Ovary (tissue), 3 donors: ENCODE results near the gene NDFIP1.

ENCODE experiments used
- POLR2A ChIP-seq: fragments of 450-650 bp; IDR thresholded peaks from one replicate; pipeline ENCODE4 v1.6.1; 2017; ENCODE audit warnings: antibody characterized with exemption, mild to moderate bottlenecking, moderate library complexity
- TF ChIP-seq, protein P1 (sequence below), 3 donors: fragments of 450-650 bp in 2 of 3; fragments of 200-600 bp in 1 of 3; IDR thresholded peaks; one replicate each; pipeline versions ENCODE4 v1.5.1 to v1.8.0; 2016 to 2022; ENCODE audit warnings: antibody characterized with exemption in 3 of 3, mild to moderate bottlenecking in 1 of 3
- donor health status: DM: no; HTN: no; CAD: no.

DNA sequence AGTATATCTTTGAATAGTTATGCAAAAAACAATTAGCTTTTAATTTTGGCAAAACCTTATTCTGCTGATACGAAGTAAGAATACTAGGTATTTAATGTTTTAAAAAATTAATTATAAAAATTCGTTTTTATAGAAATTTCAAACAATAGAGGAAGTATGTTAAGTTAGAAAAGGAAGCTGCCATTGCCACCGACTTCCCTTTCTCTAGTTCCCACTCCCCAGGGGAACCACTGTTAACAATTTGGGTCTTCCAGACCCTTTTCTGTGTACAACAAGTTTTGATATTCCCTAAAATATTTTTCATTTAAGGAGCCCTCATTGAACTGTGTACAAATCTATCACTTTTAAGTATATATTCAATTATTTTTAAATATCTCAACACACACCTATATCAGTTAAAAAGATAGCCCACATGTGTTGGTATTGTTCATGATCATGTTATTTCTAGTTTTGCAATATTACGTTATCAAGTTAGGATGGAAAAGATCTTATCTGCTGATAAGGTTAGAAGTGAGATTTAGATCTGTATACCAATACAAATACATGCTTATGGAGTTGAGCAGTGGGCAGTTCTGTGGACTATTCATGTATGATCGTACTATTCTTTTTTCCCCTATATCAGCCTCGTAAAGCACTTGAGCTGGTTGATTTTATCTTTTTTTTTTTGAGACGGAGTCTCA is 25.9 kb downstream of the NDFIP1 start:
- no peak for TF ChIP-seq POLR2A
- TF ChIP-seq, protein P1, sequence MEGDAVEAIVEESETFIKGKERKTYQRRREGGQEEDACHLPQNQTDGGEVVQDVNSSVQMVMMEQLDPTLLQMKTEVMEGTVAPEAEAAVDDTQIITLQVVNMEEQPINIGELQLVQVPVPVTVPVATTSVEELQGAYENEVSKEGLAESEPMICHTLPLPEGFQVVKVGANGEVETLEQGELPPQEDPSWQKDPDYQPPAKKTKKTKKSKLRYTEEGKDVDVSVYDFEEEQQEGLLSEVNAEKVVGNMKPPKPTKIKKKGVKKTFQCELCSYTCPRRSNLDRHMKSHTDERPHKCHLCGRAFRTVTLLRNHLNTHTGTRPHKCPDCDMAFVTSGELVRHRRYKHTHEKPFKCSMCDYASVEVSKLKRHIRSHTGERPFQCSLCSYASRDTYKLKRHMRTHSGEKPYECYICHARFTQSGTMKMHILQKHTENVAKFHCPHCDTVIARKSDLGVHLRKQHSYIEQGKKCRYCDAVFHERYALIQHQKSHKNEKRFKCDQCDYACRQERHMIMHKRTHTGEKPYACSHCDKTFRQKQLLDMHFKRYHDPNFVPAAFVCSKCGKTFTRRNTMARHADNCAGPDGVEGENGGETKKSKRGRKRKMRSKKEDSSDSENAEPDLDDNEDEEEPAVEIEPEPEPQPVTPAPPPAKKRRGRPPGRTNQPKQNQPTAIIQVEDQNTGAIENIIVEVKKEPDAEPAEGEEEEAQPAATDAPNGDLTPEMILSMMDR (IDR thresholded peaks at IDR 0.05), result no peak
